Fibroblast of skin of left biceps (primary cell): ENCODE data around the gene HSPBP1.

Experiments
- DNase-seq, 2 experiments: peaks; one replicate each; pipeline ENCODE4 v3.0.0-alpha.2; 2013; ENCODE audit warnings: low read depth in 2 of 2

Gene HSPBP1

GRCh38 chr19:55255618-55256423 lies 24.1 kb downstream of the HSPBP1 start:
- DNase-seq, result no peak

DNA sequence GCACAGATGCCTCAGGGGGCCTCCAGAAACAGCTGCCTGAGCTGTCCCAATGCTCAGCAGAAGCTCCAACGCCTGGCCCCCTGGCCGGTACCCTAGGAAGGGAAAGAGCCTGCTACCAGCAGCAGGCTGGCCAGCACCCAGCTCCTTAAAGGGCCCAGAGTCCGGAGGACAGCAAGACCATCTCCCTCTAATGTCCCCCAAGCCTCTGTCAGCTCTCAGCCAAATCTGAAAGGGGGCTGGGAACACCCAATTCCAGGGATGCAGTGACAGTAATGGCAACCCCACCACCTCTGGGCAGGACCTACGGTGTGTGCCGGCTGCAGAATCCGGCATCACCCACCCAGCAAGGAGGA lies 25.3 kb downstream of the HSPBP1 start:
- no peak for DNase-seq

DNA sequence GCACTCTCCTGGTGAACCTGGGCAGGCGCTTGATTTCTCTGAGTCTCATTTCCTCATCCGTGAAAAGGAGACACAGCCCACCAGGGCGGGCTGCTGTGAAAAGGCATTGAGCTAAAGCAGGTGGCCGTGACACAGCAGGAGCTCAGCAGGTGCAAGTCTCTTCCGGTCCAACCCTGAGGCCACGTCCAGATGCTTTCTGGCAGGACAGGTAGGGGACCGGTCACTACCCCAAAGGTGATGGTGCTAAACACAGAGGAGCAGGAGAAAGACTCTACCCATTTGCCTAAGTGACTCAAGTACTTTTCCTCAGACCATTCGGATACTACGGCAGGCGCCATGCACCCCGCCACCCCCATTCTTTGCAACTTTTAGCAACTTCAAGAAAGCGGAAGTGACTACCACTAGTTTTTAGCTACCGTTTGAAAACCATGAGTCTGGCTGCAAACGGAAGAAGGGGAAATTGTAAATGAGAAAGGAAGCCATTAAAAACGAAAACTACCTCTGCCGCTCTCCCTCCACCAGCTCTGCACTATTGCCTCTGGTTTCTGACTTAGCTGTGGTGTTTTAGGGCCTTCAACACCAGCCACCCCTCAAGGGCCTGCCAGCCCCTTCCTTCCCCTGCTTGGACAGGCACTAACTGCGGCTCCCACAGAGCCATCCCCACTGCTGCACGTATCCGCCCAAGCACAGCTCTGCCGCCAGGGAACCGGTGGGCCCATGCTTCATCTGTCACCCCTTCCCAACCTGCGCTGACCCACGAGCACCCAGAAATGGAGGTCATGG lies 25.9 kb downstream of the HSPBP1 start:
- DNase-seq, result no peak

DNA sequence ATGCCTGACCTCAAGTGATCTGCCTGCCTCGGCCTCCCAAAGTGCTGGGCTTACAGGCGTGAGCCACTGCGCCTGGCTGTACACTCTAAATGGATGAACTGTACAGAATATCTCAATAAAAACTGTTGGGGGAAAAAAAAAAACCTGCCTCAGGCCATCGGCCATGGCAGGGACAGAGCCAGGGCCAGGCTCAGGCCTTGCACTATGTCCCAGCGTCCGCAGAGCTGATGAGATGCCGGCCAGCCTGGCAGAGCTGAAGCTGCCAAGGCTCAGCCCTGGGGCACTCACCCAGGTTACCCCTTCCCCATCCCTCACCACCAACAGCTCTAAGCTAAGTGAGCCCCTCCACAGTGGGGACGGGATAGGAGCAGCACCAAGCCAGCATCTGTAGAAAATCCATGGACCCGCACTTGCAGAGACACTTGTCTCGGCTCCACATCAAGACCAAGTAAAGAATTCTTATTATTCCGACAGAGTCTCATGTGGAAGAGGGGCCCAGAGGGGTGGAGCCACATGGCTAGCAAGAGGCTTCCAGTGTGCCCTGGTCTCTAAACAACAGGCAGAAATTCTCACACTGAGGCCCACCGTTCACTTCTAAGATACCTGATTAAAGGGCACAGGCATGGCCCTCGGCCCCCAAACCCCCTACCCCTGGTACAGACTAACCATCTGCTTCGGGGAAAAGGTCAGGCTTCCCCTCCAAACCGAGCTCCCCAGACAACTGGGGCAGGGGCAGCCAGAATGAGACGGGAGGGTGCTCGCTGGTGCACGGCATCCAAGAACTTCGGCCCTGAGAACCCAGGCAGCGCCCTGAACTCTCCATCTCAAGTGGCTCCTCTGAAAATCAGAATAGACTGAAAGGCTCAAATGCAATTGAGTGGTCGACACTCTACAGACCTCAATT lies 26.9 kb downstream of the HSPBP1 start:
- DNase-seq, result no peak

GRCh38 chr19:55251341-55252081 lies 28.4 kb downstream of the HSPBP1 start:
- DNase-seq, result no peak

GRCh38 chr19:55250262-55251036 lies 29.5 kb downstream of the HSPBP1 start:
- DNase-seq, result no peak

DNA sequence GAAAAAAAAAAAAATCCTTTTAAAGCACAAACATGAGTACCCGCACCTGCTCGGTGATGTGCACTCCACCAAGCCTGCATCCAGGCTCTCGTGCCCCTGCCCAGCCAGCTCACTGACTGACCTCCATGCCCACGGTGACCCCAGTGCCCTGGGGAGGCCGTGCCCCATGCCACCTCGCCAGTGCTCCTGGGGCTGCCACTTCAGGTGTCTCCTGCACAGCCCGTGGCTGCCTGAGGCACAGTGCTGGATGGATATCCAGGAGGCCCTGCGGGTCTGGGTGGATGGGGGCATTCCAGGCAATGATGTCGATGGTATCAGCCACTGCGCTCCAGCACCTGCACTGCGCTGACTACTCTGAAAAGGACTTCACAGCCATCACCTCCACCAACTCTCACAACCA lies 30.1 kb downstream of the HSPBP1 start:
- DNase-seq, result no peak

DNA sequence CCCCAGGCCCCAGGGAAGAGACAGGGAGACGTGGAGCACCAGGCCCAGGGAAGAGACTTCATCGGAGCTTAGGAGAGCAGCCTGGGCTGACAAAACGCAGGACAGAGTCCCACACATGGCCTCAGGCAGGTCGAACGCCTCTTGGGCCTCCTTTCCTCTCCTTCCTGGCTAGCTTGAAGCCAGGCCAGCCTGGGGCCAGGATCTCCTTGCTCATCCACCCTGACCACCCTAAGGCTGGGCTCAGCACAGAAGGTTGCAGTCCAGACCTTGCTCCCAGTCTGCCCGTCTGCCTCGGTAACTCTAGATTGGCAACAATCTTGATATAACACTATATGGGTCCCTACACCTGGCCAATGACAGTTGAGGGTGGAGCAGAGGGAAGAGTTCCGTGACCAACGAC lies 31.2 kb downstream of the HSPBP1 start:
- no peak for DNase-seq

- DNase-seq, result no peak
Observed at GRCh38 chr19:55248166-55248675, 31.7 kb downstream of the HSPBP1 start.

GRCh38 chr19:55247621-55248099 lies 32.2 kb downstream of the HSPBP1 start:
- no peak for DNase-seq

- DNase-seq, result no peak
Observed at GRCh38 chr19:55246462-55247451, 33.2 kb downstream of the HSPBP1 start.

GRCh38 chr19:55245236-55245904 lies 34.5 kb downstream of the HSPBP1 start:
- DNase-seq, result no peak

- no peak for DNase-seq
Observed at GRCh38 chr19:55244004-55244680, 35.8 kb downstream of the HSPBP1 start.

- no peak for DNase-seq
Observed at GRCh38 chr19:55242517-55242916, 37.4 kb downstream of the HSPBP1 start.

GRCh38 chr19:55241935-55242464 lies 37.9 kb downstream of the HSPBP1 start:
- no peak for DNase-seq

- no peak for DNase-seq
Observed at GRCh38 chr19:55241143-55241934, 38.6 kb downstream of the HSPBP1 start.

- DNase-seq, result no peak
Observed at GRCh38 chr19:55240713-55241020, 39.2 kb downstream of the HSPBP1 start.
